ENCODE results near the gene CENPF. TPM values are rescaled to one million over a fixed set of nuclear protein-coding genes. Genes with fewer than 3 reads are reported as not detected.

CENPF gene
- total RNA-seq, 1 donor from 2014 or later, result 2.5 TPM

DNA sequence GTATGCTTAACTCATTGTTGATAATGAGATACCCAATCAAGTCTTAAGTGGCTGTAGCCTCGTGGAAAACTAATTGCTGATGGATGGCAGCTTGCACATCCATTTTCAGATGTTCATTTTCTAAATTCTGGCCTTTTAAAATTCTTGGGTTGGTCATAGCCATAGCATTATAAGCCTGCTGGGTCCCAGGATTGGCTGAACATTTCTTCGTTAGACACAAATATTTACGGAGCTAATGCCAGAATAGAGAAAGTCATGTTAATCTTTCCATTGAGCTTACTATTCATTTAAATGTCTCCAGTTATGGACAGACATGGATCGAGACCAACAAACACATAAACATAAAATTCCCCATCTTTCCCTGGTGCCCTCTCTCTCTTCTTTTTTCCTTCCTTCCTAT, 32.5 kb downstream of the CENPF start:
- Histone ChIP-seq H3K4me3 (no peak overlapping the region), H3K27ac (no peak overlapping the region), H3K36me3 (no peaks in the 10 kb centered on the region), H3K9me3 (no peaks in the 10 kb centered on the region), H3K27me3 (ENCODE audit: low read depth) (no peaks in the 10 kb centered on the region), H3K4me1 (no peaks in the 10 kb centered on the region)
- no peak for ATAC-seq
- intact Hi-C loops (cut with DNase I), result no loop called here
- TF ChIP-seq, protein P1, sequence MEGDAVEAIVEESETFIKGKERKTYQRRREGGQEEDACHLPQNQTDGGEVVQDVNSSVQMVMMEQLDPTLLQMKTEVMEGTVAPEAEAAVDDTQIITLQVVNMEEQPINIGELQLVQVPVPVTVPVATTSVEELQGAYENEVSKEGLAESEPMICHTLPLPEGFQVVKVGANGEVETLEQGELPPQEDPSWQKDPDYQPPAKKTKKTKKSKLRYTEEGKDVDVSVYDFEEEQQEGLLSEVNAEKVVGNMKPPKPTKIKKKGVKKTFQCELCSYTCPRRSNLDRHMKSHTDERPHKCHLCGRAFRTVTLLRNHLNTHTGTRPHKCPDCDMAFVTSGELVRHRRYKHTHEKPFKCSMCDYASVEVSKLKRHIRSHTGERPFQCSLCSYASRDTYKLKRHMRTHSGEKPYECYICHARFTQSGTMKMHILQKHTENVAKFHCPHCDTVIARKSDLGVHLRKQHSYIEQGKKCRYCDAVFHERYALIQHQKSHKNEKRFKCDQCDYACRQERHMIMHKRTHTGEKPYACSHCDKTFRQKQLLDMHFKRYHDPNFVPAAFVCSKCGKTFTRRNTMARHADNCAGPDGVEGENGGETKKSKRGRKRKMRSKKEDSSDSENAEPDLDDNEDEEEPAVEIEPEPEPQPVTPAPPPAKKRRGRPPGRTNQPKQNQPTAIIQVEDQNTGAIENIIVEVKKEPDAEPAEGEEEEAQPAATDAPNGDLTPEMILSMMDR (IDR thresholded peaks at IDR 0.05), result no peak
- DNase-seq, result no peak

DNA sequence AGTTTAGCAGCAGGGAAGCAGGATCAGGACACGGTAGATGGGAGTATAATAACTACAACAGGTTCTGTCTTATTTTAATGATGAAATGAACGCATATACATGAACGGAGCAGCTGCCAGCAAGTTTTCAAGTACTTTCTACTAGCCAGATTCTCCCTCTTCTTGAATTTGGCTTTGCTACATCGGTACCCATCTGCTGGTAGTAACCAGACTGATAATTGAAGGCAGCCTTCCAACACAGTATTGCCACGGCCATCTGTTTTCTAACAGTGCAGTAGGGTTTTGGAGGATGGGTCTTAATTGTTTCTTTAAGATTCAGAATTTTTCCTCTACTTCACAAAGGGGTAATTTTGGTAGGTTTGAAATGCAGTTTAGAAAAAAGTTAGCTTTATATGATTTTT, 33.4 kb downstream of the CENPF start:
- Histone ChIP-seq H3K4me3 (no peak overlapping the region), H3K9me3 (no peaks in the 10 kb centered on the region), H3K4me1 (no peaks in the 10 kb centered on the region), H3K36me3 (no peaks in the 10 kb centered on the region), H3K27ac (no peak overlapping the region), H3K27me3 (ENCODE audit: low read depth) (no peaks in the 10 kb centered on the region)
- DNase-seq (no peak), ATAC-seq (no peak)
- intact Hi-C loops (cut with DNase I), result no loop called here
- TF ChIP-seq, protein P1 (IDR thresholded peaks at IDR 0.05), result no peak

DNA sequence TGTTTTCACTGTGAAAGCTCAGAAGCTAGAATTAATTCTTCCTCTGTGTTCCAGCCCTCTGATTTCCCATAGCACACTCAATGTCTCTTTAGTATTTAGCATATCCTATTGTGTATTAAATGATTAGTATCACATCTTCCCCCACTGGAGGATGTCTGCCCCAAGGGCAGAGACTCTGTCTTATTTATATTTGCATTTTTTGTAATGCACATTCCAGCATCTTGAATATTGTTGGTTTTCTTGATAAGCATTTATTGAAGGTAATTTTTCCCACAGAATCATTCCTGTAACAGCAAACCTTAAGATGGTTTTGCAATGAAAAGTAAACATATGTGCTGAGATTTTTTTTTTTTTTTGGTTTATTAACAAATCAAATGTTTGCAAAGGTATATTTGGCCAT, 34.1 kb downstream of the CENPF start:
- no peak for ATAC-seq
- Histone ChIP-seq H3K36me3 (no peaks in the 10 kb centered on the region), H3K9me3 (no peaks in the 10 kb centered on the region), H3K4me3 (no peak overlapping the region), H3K4me1 (no peaks in the 10 kb centered on the region), H3K27me3 (ENCODE audit: low read depth) (no peaks in the 10 kb centered on the region), H3K27ac (no peak overlapping the region)
- DNase-seq, result no peak
- intact Hi-C loops (cut with DNase I), result no loop called here
- TF ChIP-seq, protein P1 (IDR thresholded peaks at IDR 0.05), result no peak

DNA sequence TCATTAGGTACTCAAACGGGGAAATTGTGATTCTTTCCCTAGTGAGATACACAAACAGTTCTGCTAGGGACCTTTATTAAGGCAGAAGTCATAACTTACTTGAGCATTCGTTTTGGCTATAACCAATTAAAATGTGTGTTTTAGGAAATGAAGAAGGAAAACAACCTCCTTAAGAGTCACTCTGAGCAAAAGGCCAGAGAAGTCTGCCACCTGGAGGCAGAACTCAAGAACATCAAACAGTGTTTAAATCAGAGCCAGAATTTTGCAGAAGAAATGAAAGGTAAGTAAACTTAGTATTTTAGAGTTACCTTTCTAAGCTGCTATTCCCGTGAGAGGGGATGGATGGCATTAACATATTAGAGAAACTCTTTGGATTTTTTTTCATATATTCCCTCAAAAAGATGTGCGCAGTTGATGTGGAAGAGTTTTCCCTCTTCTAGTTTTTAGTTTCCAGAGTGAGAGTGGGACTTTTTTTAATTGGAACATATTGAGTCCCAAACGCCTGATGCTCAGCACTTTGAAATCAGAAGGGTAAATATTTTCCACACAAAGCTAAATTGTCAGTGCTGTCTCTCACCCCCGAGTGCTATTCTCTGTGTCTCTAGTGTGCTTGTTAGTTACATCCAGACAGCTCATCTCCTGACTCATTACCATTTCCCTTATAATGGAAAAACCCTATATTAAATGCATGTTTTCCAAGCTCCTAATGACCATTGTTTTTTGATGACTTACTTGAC, 34.9 kb downstream of the CENPF start:
- ATAC-seq, result no peak
- H3K4me1 ChIP-seq, result no peaks in the 10 kb centered on the region
- intact Hi-C loops (cut with DNase I), result no loop called here

DNA sequence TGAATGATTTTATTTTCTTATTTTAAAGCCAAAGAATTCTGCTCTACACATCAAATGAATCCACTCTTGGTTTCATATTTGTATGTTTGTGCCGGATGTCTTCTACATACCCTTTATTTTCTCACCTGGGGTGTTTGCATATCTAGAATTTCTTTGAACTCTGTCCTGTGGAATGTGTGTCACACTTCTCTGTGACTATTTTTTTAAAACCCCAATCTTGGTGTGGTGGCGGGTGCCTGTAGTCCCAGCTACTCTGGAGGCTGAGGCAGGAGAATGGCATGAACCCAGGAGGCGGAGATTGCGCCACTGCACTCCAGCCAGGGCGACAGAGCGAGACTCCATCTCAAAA, 35.4 kb downstream of the CENPF start:
- DNase-seq (no peak), ATAC-seq (no peak)
- Histone ChIP-seq H3K4me3 (no peak overlapping the region), H3K4me1 (no peaks in the 10 kb centered on the region), H3K27ac (no peak overlapping the region), H3K27me3 (ENCODE audit: low read depth) (no peaks in the 10 kb centered on the region), H3K9me3 (no peaks in the 10 kb centered on the region), H3K36me3 (no peaks in the 10 kb centered on the region)
- intact Hi-C loops (cut with DNase I), result no loop called here
- TF ChIP-seq, protein P1 (IDR thresholded peaks at IDR 0.05), result no peak

More for the DNA sequence above, 34.9 kb downstream of the CENPF start:
- TF ChIP-seq, protein P1 (IDR thresholded peaks at IDR 0.05), result peak; percentile 61
- Histone ChIP-seq H3K27ac (no peak overlapping the region), H3K9me3 (no peaks in the 10 kb centered on the region), H3K36me3 (no peaks in the 10 kb centered on the region), H3K4me3 (no peak overlapping the region), H3K27me3 (ENCODE audit: low read depth) (no peaks in the 10 kb centered on the region)
- DNase-seq, result no peak
